Natural killer cell (primary cell): ENCODE measurements around the gene FUBP3. TPM values are rescaled to one million over a fixed set of nuclear protein-coding genes. Genes with fewer than 3 reads are reported as not detected.

Experiments used
- ATAC-seq, 3 donors: fragments of 150-1000 bp in 2 of 3; fragments of 200-7000 bp in 1 of 3; cut with Tn5 transposase; 1 replicate in 1 of 3; 2 replicates in 2 of 3; pipeline ENCODE4 v1.10.0; 2021; ENCODE audit warnings: mild to moderate bottlenecking in 2 of 3, moderate library complexity in 2 of 3
- DNase-seq, 2 donors: peaks; one replicate each; pipeline versions ENCODE4 v3.0.0 to v3.0.0-alpha.2; 2013 to 2021; ENCODE audit warnings: mixed read lengths in 1 of 2
- H3K27ac ChIP-seq: one replicate; pipeline ENCODE4 v1.5.1; 2013; ENCODE audit warnings: mild to moderate bottlenecking, low read length
- H3K27me3 ChIP-seq: one replicate; pipeline ENCODE4 v1.6.1; 2013; ENCODE audit warnings: low read length; ENCODE audit not compliant: control insufficient read depth, insufficient read depth
- H3K36me3 ChIP-seq: one replicate; pipeline ENCODE4 v1.6.1; 2013; ENCODE audit warnings: low read length; ENCODE audit not compliant: control insufficient read depth, insufficient read depth
- H3K4me1 ChIP-seq: one replicate; pipeline ENCODE4 v1.6.1; 2013; ENCODE audit warnings: low read length; ENCODE audit not compliant: control insufficient read depth, insufficient read depth
- H3K4me3 ChIP-seq: one replicate; pipeline ENCODE4 v1.5.1; 2013; ENCODE audit warnings: low read length
- H3K9me3 ChIP-seq: one replicate; pipeline ENCODE4 v1.6.1; 2013; ENCODE audit warnings: low read length; ENCODE audit not compliant: control insufficient read depth, insufficient read depth
- H3K27ac Mint-ChIP-seq, 2 donors: one replicate each; pipeline ENCODE4 v1.8.0; 2022; ENCODE audit warnings: mild to moderate bottlenecking in 2 of 2, mixed read lengths in 2 of 2, moderate library complexity in 1 of 2
- H3K27me3 Mint-ChIP-seq, 2 donors: one replicate each; pipeline ENCODE4 v1.8.0; 2022; ENCODE audit warnings: low read depth in 2 of 2, mixed read lengths in 2 of 2
- H3K36me3 Mint-ChIP-seq: one replicate; pipeline ENCODE4 v1.8.0; 2022; ENCODE audit warnings: mixed read lengths
- H3K4me1 Mint-ChIP-seq, 2 donors: one replicate each; pipeline ENCODE4 v1.8.0; 2022; ENCODE audit warnings: mixed read lengths in 2 of 2
- H3K4me3 Mint-ChIP-seq: one replicate; pipeline ENCODE4 v1.8.0; 2022; ENCODE audit warnings: mild to moderate bottlenecking, moderate library complexity, mixed read lengths
- H3K9me3 Mint-ChIP-seq, 2 donors: one replicate each; pipeline ENCODE4 v1.8.0; 2022; ENCODE audit warnings: mixed read lengths in 2 of 2
- CTCF ChIP-seq: fragments of 200-600 bp; IDR thresholded peaks from one replicate; pipeline ENCODE4 v1.8.0; 2022; ENCODE audit warnings: antibody characterized with exemption
- WGBS: methylation state at CpG from one replicate; pipeline ENCODE4 v1.1.7; 2013; ENCODE audit warnings: missing lambda C conversion rate; ENCODE audit not compliant: insufficient coverage; 5-methylcytosine and 5-hydroxymethylcytosine counted together
- intact Hi-C: fragments of 100-400 bp; cut with micrococcal nuclease; formaldehyde crosslinking; loops from one replicate; pipeline ENCODE4 v1.14.2; 2022
- total RNA-seq, 4 donors: library from RNA; stranded (reverse); fragments of 120-200 nt in 1 of 4; gene quantifications; one replicate each; pipeline versions ENCODE4 v1.2.3 to v1.2.4, GENCODE V29; 2013 to 2022

Gene FUBP3
- total RNA-seq, 3 donors from 2014 or later (not counting 1 experiment from before 2014, with no cell fraction given) = 40.8 to 45.2 (median 41.3) TPM

- no peaks in the 10 kb centered on the region for H3K27me3 ChIP-seq
- no peak for DNase-seq
These were observed 18.8 kb downstream of the FUBP3 start for GRCh38 chr9:130598188-130598587.

GRCh38 chr9:130599625-130600024 lies 20.2 kb downstream of the FUBP3 start:
- no peak for TF ChIP-seq CTCF
- intact Hi-C loops = no loop called here
- DNase-seq = no peak
- peaks cover 13% of the 10 kb centered on the region for H3K36me3 Mint-ChIP-seq
- no peaks in the 10 kb centered on the region for H3K9me3 ChIP-seq
- H3K9me3 Mint-ChIP-seq = no peaks in the 10 kb centered on the region
- H3K36me3 ChIP-seq = peaks cover 31% of the 10 kb centered on the region
- no peak overlapping the region for H3K27ac ChIP-seq
- H3K27ac Mint-ChIP-seq = peak overlapping the region in 1 of 2 donors; percentile 18
- H3K4me1 Mint-ChIP-seq = peaks cover 11 to 13% of the 10 kb centered on the region in 2 donors
- 99% methylated on average over 2 of the region's 2 CpGs for WGBS
- no peaks in the 10 kb centered on the region for H3K27me3 Mint-ChIP-seq
- H3K4me1 ChIP-seq = no peaks in the 10 kb centered on the region
- ATAC-seq = no peak
- no peak overlapping the region for H3K4me3 Mint-ChIP-seq
- H3K4me3 ChIP-seq = no peak overlapping the region
- H3K27me3 ChIP-seq = no peaks in the 10 kb centered on the region

More at GRCh38 chr9:130598188-130598587, 18.8 kb downstream of the FUBP3 start:
- peaks cover 13% of the 10 kb centered on the region for H3K36me3 Mint-ChIP-seq
- H3K4me3 ChIP-seq = no peak overlapping the region
- no peaks in the 10 kb centered on the region for H3K9me3 ChIP-seq
- no peak for TF ChIP-seq CTCF
- H3K36me3 ChIP-seq = peaks cover 34% of the 10 kb centered on the region
- H3K27ac Mint-ChIP-seq = no peak overlapping the region
- ATAC-seq = no peak
- no peaks in the 10 kb centered on the region for H3K9me3 Mint-ChIP-seq
- H3K4me3 Mint-ChIP-seq = no peak overlapping the region
- intact Hi-C loops = no loop called here
- no peaks in the 10 kb centered on the region for H3K27me3 Mint-ChIP-seq
- no peaks in the 10 kb centered on the region for H3K4me1 ChIP-seq
- no peak overlapping the region for H3K27ac ChIP-seq
- peaks cover 11 to 18% of the 10 kb centered on the region in 2 donors for H3K4me1 Mint-ChIP-seq
- 96% methylated on average over 5 of the region's 5 CpGs for WGBS

GRCh38 chr9:130601100-130601499 lies 21.7 kb downstream of the FUBP3 start:
- Mint-ChIP-seq H3K27me3 (no peaks in the 10 kb centered on the region), H3K9me3 (no peaks in the 10 kb centered on the region), H3K4me1 (peaks cover 6 to 9% of the 10 kb centered on the region in 2 donors), H3K36me3 (peaks cover 13% of the 10 kb centered on the region), H3K4me3 (no peak overlapping the region), H3K27ac (no peak overlapping the region)
- TF ChIP-seq CTCF = no peak
- ATAC-seq (no peak), DNase-seq (no peak)
- 100% methylated on average over 2 of the region's 2 CpGs for WGBS
- no peaks in the 10 kb centered on the region for H3K27me3 ChIP-seq
- intact Hi-C loops = no loop called here
- H3K36me3 ChIP-seq = peaks cover 28% of the 10 kb centered on the region
- no peak overlapping the region for H3K4me3 ChIP-seq
- no peak overlapping the region for H3K27ac ChIP-seq
- no peaks in the 10 kb centered on the region for H3K4me1 ChIP-seq
- H3K9me3 ChIP-seq = no peaks in the 10 kb centered on the region

GRCh38 chr9:130604295-130604694 lies 24.9 kb downstream of the FUBP3 start:
- Mint-ChIP-seq H3K4me1 (peaks cover 6 to 9% of the 10 kb centered on the region in 2 donors), H3K27me3 (no peaks in the 10 kb centered on the region), H3K36me3 (no peaks in the 10 kb centered on the region), H3K4me3 (no peak overlapping the region), H3K9me3 (no peaks in the 10 kb centered on the region), H3K27ac (no peak overlapping the region)
- H3K4me3 ChIP-seq = no peak overlapping the region
- no peaks in the 10 kb centered on the region for H3K9me3 ChIP-seq
- H3K36me3 ChIP-seq = peaks cover 17% of the 10 kb centered on the region
- whole genome bisulfite sequencing = 95% methylated on average over 3 of the region's 3 CpGs
- TF ChIP-seq CTCF = no peak
- no peaks in the 10 kb centered on the region for H3K27me3 ChIP-seq
- no peak for DNase-seq
- no peak overlapping the region for H3K27ac ChIP-seq
- no peaks in the 10 kb centered on the region for H3K4me1 ChIP-seq
- intact Hi-C loops = no loop called here
- no peak for ATAC-seq
